Activated CD8-positive, alpha-beta memory T cell treated with anti-CD3 and anti-CD28 coated beads, Interleukin-2, amount 50 U/mL, for 24 hours (primary cell): ENCODE measurements around the gene TIGD2.
"Not testable (repeated sequence)": the region's sequence is repeated elsewhere in the genome, so short reads cannot be mapped to it uniquely, and the experiment has no call there.

Source experiments
- DNase-seq: peaks from one replicate; pipeline ENCODE4 v3.0.0-alpha.2; 2020; ENCODE audit errors: extremely low read depth

Gene TIGD2

GRCh38 chr4:89119836-89120235, 8.5 kb downstream of the TIGD2 start:
- no peak for DNase-seq

- no peak for DNase-seq
These were observed 10.2 kb downstream of the TIGD2 start for GRCh38 chr4:89121387-89122068.

- no peak for DNase-seq
These were observed 12.1 kb downstream of the TIGD2 start for GRCh38 chr4:89123451-89123851.

GRCh38 chr4:89125901-89126782, 14.8 kb downstream of the TIGD2 start:
- DNase-seq, result no peak

- no peak for DNase-seq
These were observed 17.8 kb downstream of the TIGD2 start for GRCh38 chr4:89129080-89129640.

GRCh38 chr4:89134775-89135319, 23.5 kb downstream of the TIGD2 start:
- DNase-seq, result no peak

GRCh38 chr4:89136525-89136924, 25.2 kb downstream of the TIGD2 start:
- DNase-seq, result no peak

GRCh38 chr4:89137231-89137630, 25.9 kb downstream of the TIGD2 start:
- DNase-seq, result no peak

GRCh38 chr4:89137695-89138094, 26.4 kb downstream of the TIGD2 start:
- DNase-seq, result no peak

- no peak for DNase-seq
These were observed 28.9 kb downstream of the TIGD2 start for GRCh38 chr4:89140168-89140759.

GRCh38 chr4:89142691-89143669, 31.6 kb downstream of the TIGD2 start:
- DNase-seq, result no peak

- DNase-seq, result not testable (repeated sequence)
These were observed 33.3 kb downstream of the TIGD2 start for GRCh38 chr4:89144652-89145051.

- no peak for DNase-seq
These were observed 34.9 kb downstream of the TIGD2 start for GRCh38 chr4:89146196-89146595.

- no peak for DNase-seq
These were observed 41.6 kb downstream of the TIGD2 start for GRCh38 chr4:89152972-89153371.

- no peak for DNase-seq
These were observed 45.0 kb downstream of the TIGD2 start for GRCh38 chr4:89156174-89156914.

GRCh38 chr4:89157488-89158024, 46.2 kb downstream of the TIGD2 start:
- DNase-seq, result no peak

- DNase-seq, result no peak
These were observed 47.7 kb downstream of the TIGD2 start for GRCh38 chr4:89158884-89159503.

GRCh38 chr4:89160806-89161205, 49.5 kb downstream of the TIGD2 start:
- no peak for DNase-seq

- no peak for DNase-seq
These were observed 50.5 kb downstream of the TIGD2 start for GRCh38 chr4:89161841-89162240.
